PFSK-1 (cell line): Measurements from ENCODE around the gene TCF12.

ENCODE experiments used
- SIN3A ChIP-seq: IDR thresholded peaks from 2 replicates; pipeline ENCODE4 v1.6.1; 2012; ENCODE audit warnings: mild to moderate bottlenecking, low read length, moderate library complexity, borderline replicate concordance; ENCODE audit not compliant: insufficient read depth
- TAF1 ChIP-seq: IDR thresholded peaks from 2 replicates; pipeline ENCODE4 v1.6.1; 2012; ENCODE audit warnings: low read length, control low read depth, borderline replicate concordance; ENCODE audit not compliant: insufficient read depth

DNA sequence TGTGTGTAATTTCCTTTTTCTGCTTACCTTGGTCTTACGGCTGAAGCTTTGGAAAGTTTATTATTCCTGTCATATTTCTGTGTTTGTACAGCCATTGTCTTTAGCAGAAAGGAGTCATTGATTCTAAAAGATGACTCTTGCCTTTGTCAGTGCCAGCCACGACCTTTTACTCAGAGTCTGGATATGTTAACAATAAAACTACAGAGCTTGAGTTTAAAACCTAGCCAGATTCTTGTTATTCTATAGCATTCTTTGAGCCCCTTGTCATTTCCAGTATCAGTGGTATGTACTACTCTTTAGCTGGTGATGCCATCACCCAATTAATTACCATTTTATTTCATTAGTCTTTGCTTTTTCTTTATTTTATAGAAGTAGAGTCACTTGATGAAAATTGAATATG, 142.4 kb downstream of the TCF12 start:
- TF ChIP-seq TAF1, result no peak
- no peak for TF ChIP-seq SIN3A
